ENCODE results near the gene FBF1. TPM values are rescaled to one million over a fixed set of nuclear protein-coding genes. Genes with fewer than 3 reads are reported as not detected.

The FBF1 gene
- total RNA-seq, 1 experiment from 2014 or later = 20.1 TPM

GRCh38 chr17:75900691-75901533 is 39.9 kb downstream of the FBF1 start:
- peaks cover 20% of the 10 kb centered on the region for H3K4me1 ChIP-seq (replicated peaks)
- 0 out of 2 replicates have a peak, but pooled peaks cover 3% of the 10 kb centered on the region for H3K9me3 ChIP-seq (replicated peaks)
- no peak overlapping the region for H3K4me3 ChIP-seq
- peaks cover 76% of the 10 kb centered on the region for H3K36me3 ChIP-seq
- no peak overlapping the region for H3K27ac ChIP-seq
- no peak for DNase-seq (ENCODE audit: low read depth in 1 of 2, low spot score in 2 of 2)
- no peaks in the 10 kb centered on the region for H3K27me3 ChIP-seq (replicated peaks)

GRCh38 chr17:75899767-75900468 is 40.9 kb downstream of the FBF1 start:
- no peaks in the 10 kb centered on the region for H3K27me3 ChIP-seq (replicated peaks)
- no peak for DNase-seq (ENCODE audit: low read depth in 1 of 2, low spot score in 2 of 2)
- peaks cover 29% of the 10 kb centered on the region for H3K4me1 ChIP-seq (replicated peaks)
- H3K27ac ChIP-seq = no peak overlapping the region
- 0 out of 2 replicates have a peak, but pooled peaks cover 3% of the 10 kb centered on the region for H3K9me3 ChIP-seq (replicated peaks)
- no peak overlapping the region for H3K4me3 ChIP-seq
- peaks cover 76% of the 10 kb centered on the region for H3K36me3 ChIP-seq

- H3K27me3 ChIP-seq (replicated peaks) = no peaks in the 10 kb centered on the region
- peaks cover 75% of the 10 kb centered on the region for H3K36me3 ChIP-seq
- no peak overlapping the region for H3K27ac ChIP-seq
- peaks cover 29% of the 10 kb centered on the region for H3K4me1 ChIP-seq (replicated peaks)
- 0 out of 2 replicates have a peak, but pooled peaks cover 3% of the 10 kb centered on the region for H3K9me3 ChIP-seq (replicated peaks)
- no peak overlapping the region for H3K4me3 ChIP-seq
- no peak for DNase-seq (ENCODE audit: low read depth in 1 of 2, low spot score in 2 of 2)
Observed at GRCh38 chr17:75899353-75899752, 41.5 kb downstream of the FBF1 start.

GRCh38 chr17:75898791-75899190 is 42.1 kb downstream of the FBF1 start:
- Histone ChIP-seq H3K36me3 (peaks cover 72% of the 10 kb centered on the region), H3K27me3 (replicated peaks) (no peaks in the 10 kb centered on the region), H3K9me3 (replicated peaks) (0 out of 2 replicates have a peak, but pooled peaks cover 3% of the 10 kb centered on the region), H3K27ac (no peak overlapping the region), H3K4me3 (no peak overlapping the region), H3K4me1 (replicated peaks) (peaks cover 25% of the 10 kb centered on the region)
- no peak for DNase-seq (ENCODE audit: low read depth in 1 of 2, low spot score in 2 of 2)

GRCh38 chr17:75898065-75898464 is 42.8 kb downstream of the FBF1 start:
- Histone ChIP-seq H3K27me3 (replicated peaks) (no peaks in the 10 kb centered on the region), H3K4me3 (no peak overlapping the region), H3K27ac (no peak overlapping the region), H3K4me1 (replicated peaks) (peaks cover 23% of the 10 kb centered on the region), H3K9me3 (replicated peaks) (0 out of 2 replicates have a peak, but pooled peaks cover 3% of the 10 kb centered on the region), H3K36me3 (peaks cover 68% of the 10 kb centered on the region)
- no peak for DNase-seq (ENCODE audit: low read depth in 1 of 2, low spot score in 2 of 2)

GRCh38 chr17:75897160-75898019 is 43.5 kb downstream of the FBF1 start:
- peak in 1 of 2 experiments; percentile 56 for DNase-seq (ENCODE audit: low read depth in 1 of 2, low spot score in 2 of 2)
- Histone ChIP-seq H3K27ac (no peak overlapping the region), H3K4me3 (peak overlapping the region; percentile 90), H3K4me1 (replicated peaks) (peaks cover 23% of the 10 kb centered on the region), H3K27me3 (replicated peaks) (no peaks in the 10 kb centered on the region), H3K9me3 (replicated peaks) (0 out of 2 replicates have a peak, but pooled peaks cover 3% of the 10 kb centered on the region), H3K36me3 (peaks cover 63% of the 10 kb centered on the region)

- peaks cover 23% of the 10 kb centered on the region for H3K4me1 ChIP-seq (replicated peaks)
- H3K9me3 ChIP-seq (replicated peaks) = 0 out of 2 replicates have a peak, but pooled peaks cover 3% of the 10 kb centered on the region
- H3K4me3 ChIP-seq = peak within 1 kb of the TSS; percentile 90
- H3K27ac ChIP-seq = peak within 1 kb of the TSS; percentile 67
- peak; percentile 87 to 92 for DNase-seq (ENCODE audit: low read depth in 1 of 2, low spot score in 2 of 2)
- peaks cover 63% of the 10 kb centered on the region for H3K36me3 ChIP-seq
- H3K27me3 ChIP-seq (replicated peaks) = no peaks in the 10 kb centered on the region
Observed at GRCh38 chr17:75896415-75897159, 44.3 kb downstream of the FBF1 start, which contains the start of gene TRIM65. TSS of gene TRIM65 (minus strand) at chr17:75896951. CDS start at chr17:75896937, 14 bp downstream.

GRCh38 chr17:75895370-75896155 is 45.3 kb downstream of the FBF1 start:
- Histone ChIP-seq H3K27me3 (replicated peaks) (no peaks in the 10 kb centered on the region), H3K27ac (peak overlapping the region; percentile 67; the same call in 1 of the 2 replicates), H3K9me3 (replicated peaks) (0 out of 2 replicates have a peak, but pooled peaks cover 3% of the 10 kb centered on the region), H3K4me1 (replicated peaks) (peaks cover 23% of the 10 kb centered on the region), H3K36me3 (peaks cover 63% of the 10 kb centered on the region), H3K4me3 (peak overlapping the region; percentile 90)
- DNase-seq (ENCODE audit: low read depth in 1 of 2, low spot score in 2 of 2) = peak in 1 of 2 experiments; percentile 62

GRCh38 chr17:75894049-75894733 is 46.7 kb downstream of the FBF1 start:
- Histone ChIP-seq H3K9me3 (replicated peaks) (0 out of 2 replicates have a peak, but pooled peaks cover 3% of the 10 kb centered on the region), H3K4me1 (replicated peaks) (peaks cover 26% of the 10 kb centered on the region), H3K27me3 (replicated peaks) (no peaks in the 10 kb centered on the region), H3K36me3 (peaks cover 58% of the 10 kb centered on the region), H3K27ac (no peak overlapping the region), H3K4me3 (no peak overlapping the region)
- DNase-seq (ENCODE audit: low read depth in 1 of 2, low spot score in 2 of 2) = no peak

GRCh38 chr17:75893305-75894048 is 47.4 kb downstream of the FBF1 start:
- Histone ChIP-seq H3K9me3 (replicated peaks) (0 out of 2 replicates have a peak, but pooled peaks cover 3% of the 10 kb centered on the region), H3K27ac (no peak overlapping the region), H3K36me3 (peaks cover 51% of the 10 kb centered on the region), H3K27me3 (replicated peaks) (no peaks in the 10 kb centered on the region), H3K4me1 (replicated peaks) (peaks cover 26% of the 10 kb centered on the region), H3K4me3 (no peak overlapping the region)
- no peak for DNase-seq (ENCODE audit: low read depth in 1 of 2, low spot score in 2 of 2)
